K562 (cell line): Measurements from ENCODE around the gene LBR. TPM values are rescaled to one million over a fixed set of nuclear protein-coding genes. Genes with fewer than 3 reads are reported as not detected.

Source experiments
- ATAC-seq: fragments of 200-7000 bp; cut with Tn5 transposase; 3 replicates; pipeline ENCODE4 v1.9.1; 2020; ENCODE audit warnings: moderate library complexity
- BruUV-seq: library from RNA; stranded (reverse); fragments of 400-500 nt; replicated peaks from 2 replicates; lab custom pipeline; 2021; lab: Mats Ljungman, UMichigan
- CTCF ChIA-PET: fragments of 300-600 bp; formaldehyde crosslinking; extraction: SDS; loops from one replicate; lab custom pipeline; 2021; ENCODE audit warnings: low intra/inter-chr PET ratio; lab: Yijun Ruan, JAX
- POLR2A ChIA-PET: fragments of 300-600, 350-650 bp; sonication (Branson Sonifier 250); formaldehyde crosslinking; extraction: SDS; loops from one replicate; lab custom pipeline; 2021; ENCODE audit warnings: antibody characterized with exemption, inconsistent platforms; lab: Yijun Ruan, JAX
- DNase-seq, 4 experiments: peaks; one replicate each; pipeline versions ENCODE4 v3.0.0 to v3.0.0-alpha.2; 2011 to 2018; ENCODE audit warnings: low spot score in 3 of 4, mixed read lengths in 3 of 4; ENCODE audit errors: extremely low read depth in 1 of 4
- FAIRE-seq: peaks from 2 replicates; lab custom pipeline; 2011; peaks lifted over from hg19 to GRCh38; lab: Jason Lieb, UNC
- H2AFZ ChIP-seq: 2 replicates; pipeline ENCODE4 v1.6.0; 2011; ENCODE audit warnings: low read depth, low read length, control low read depth, inconsistent platforms
- H3K27ac ChIP-seq: fragments of 200-600 bp; 3 replicates; pipeline ENCODE4 v1.8.0; 2011; ENCODE audit warnings: low read depth, mild to moderate bottlenecking, control low read depth, inconsistent platforms, low read length, moderate library complexity, mixed read lengths; ENCODE audit errors: extremely low read depth
- H3K27me3 ChIP-seq, 2 experiments: fragments of 300-600 bp in 1 of 2; 2 replicates in 1 of 2; 3 replicates in 1 of 2; pipeline versions ENCODE4 v1.6.0 to v1.8.0; 2011; ENCODE audit warnings: inconsistent platforms in 2 of 2, low read length in 2 of 2, mild to moderate bottlenecking in 1 of 2, mixed read lengths in 1 of 2, moderate library complexity in 1 of 2; ENCODE audit not compliant: control insufficient read depth in 2 of 2, insufficient read depth in 2 of 2
- H3K36me3 ChIP-seq: fragments of 300-600 bp; 3 replicates; pipeline ENCODE4 v1.8.0; 2011; ENCODE audit warnings: mild to moderate bottlenecking, low read length, inconsistent platforms; ENCODE audit not compliant: control insufficient read depth, insufficient read depth
- H3K4me1 ChIP-seq, 2 experiments: fragments of 200-600 bp in 1 of 2; replicated peaks in 1 of 2; 2 replicates in 1 of 2; 3 replicates in 1 of 2; pipeline versions ENCODE4 v1.5.1 to v1.8.0; 2011; ENCODE audit warnings: inconsistent platforms in 2 of 2, low read length in 2 of 2, mild to moderate bottlenecking in 1 of 2, mixed read lengths in 1 of 2, moderate library complexity in 1 of 2; ENCODE audit not compliant: control insufficient read depth in 2 of 2, insufficient read depth in 2 of 2
- H3K4me2 ChIP-seq: 2 replicates; pipeline ENCODE4 v1.6.1; 2011; ENCODE audit warnings: low read length, control low read depth, inconsistent platforms, mixed read lengths; ENCODE audit not compliant: insufficient read depth
- H3K4me3 ChIP-seq: fragments of 200-600 bp; sonication (generic), shearing (Covaris generic); 2 replicates; pipeline ENCODE4 v1.5.1; 2016; ENCODE audit warnings: control low read depth, inconsistent platforms
- H3K79me2 ChIP-seq: fragments of 200-600 bp; 3 replicates; pipeline ENCODE4 v1.8.0; 2011; ENCODE audit warnings: low read length, inconsistent platforms; ENCODE audit not compliant: control insufficient read depth, insufficient read depth
- H3K9ac ChIP-seq, 2 experiments: 2 replicates each; pipeline versions ENCODE4 v1.6.0 to v1.6.1; 2011; ENCODE audit warnings: low read depth in 2 of 2, low read length in 2 of 2, control low read depth in 1 of 2, inconsistent platforms in 1 of 2, mild to moderate bottlenecking in 1 of 2, mixed read lengths in 1 of 2; ENCODE audit not compliant: insufficient read depth in 1 of 2
- H3K9me1 ChIP-seq: one replicate; pipeline ENCODE4 v1.6.0; 2011; ENCODE audit warnings: inconsistent platforms, mild to moderate bottlenecking, low read length, moderate library complexity; ENCODE audit not compliant: control insufficient read depth, insufficient read depth
- H3K9me3 ChIP-seq: replicated peaks from 2 replicates; pipeline ENCODE4 v1.5.1; 2011; ENCODE audit warnings: low read depth, low read length, inconsistent platforms; ENCODE audit not compliant: control insufficient read depth, insufficient read depth
- H4K20me1 ChIP-seq: replicated peaks from 2 replicates; pipeline ENCODE4 v1.6.1; 2011; ENCODE audit warnings: low read length, inconsistent platforms, mixed read lengths; ENCODE audit not compliant: control insufficient read depth, insufficient read depth
- CCNT2 ChIP-seq: IDR thresholded peaks from 2 replicates; pipeline ENCODE4 v1.6.1; 2011; ENCODE audit warnings: borderline replicate concordance, low read depth, mild to moderate bottlenecking, moderate library complexity, mixed read lengths, low read length; ENCODE audit not compliant: insufficient read length; ENCODE audit errors: extremely low read depth
- EHMT2 ChIP-seq: fragments of 450-650 bp; IDR thresholded peaks from 2 replicates; pipeline ENCODE4 v1.6.1; 2018; ENCODE audit warnings: antibody characterized with exemption
- GABPB1 ChIP-seq: sonication (generic); formaldehyde crosslinking; IDR thresholded peaks from 2 replicates; pipeline ENCODE4 v1.8.0; 2022; ENCODE audit warnings: mild to moderate bottlenecking, missing genetic modification reagents
- HDAC8 ChIP-seq: fragments of 450-650 bp; IDR thresholded peaks from 2 replicates; pipeline ENCODE4 v1.6.1; 2016; ENCODE audit warnings: mild to moderate bottlenecking, missing genetic modification characterization, moderate library complexity, missing compliant biosample characterization
- HNRNPLL ChIP-seq: fragments of 200-400 bp; formaldehyde crosslinking; IDR thresholded peaks from 2 replicates; pipeline ENCODE4 v1.6.1; 2017; ENCODE audit warnings: low read length, low read depth, mild to moderate bottlenecking; ENCODE audit not compliant: poor library complexity, severe bottlenecking
- JUN ChIP-seq, 2 experiments: sonication (generic) in 1 of 2; formaldehyde crosslinking in 1 of 2; IDR thresholded peaks; 2 replicates each; pipeline versions ENCODE4 v1.6.1 to v1.8.0; 2012 to 2022; ENCODE audit warnings: borderline replicate concordance in 2 of 2, mild to moderate bottlenecking in 2 of 2, improper control_type of control experiment in 1 of 2, low read depth in 1 of 2, low read length in 1 of 2, missing genetic modification reagents in 1 of 2
- MEF2D ChIP-seq: conservative IDR thresholded peaks from 2 replicates; pipeline ENCODE4 v1.6.1; 2016; ENCODE audit warnings: low read depth, missing genetic modification characterization, missing compliant biosample characterization
- SOX6 ChIP-seq: fragments of 450-650 bp; IDR thresholded peaks from 2 replicates; pipeline ENCODE4 v1.6.1; 2014; ENCODE audit warnings: mild to moderate bottlenecking
- UBTF ChIP-seq, 2 experiments: IDR thresholded peaks; 2 replicates each; pipeline ENCODE4 v1.6.1; 2012; ENCODE audit warnings: improper control_type of control experiment in 2 of 2, low read depth in 2 of 2, low read length in 2 of 2, borderline replicate concordance in 1 of 2
- ZNF12 ChIP-seq: sonication (generic); formaldehyde crosslinking; IDR thresholded peaks from 2 replicates; pipeline ENCODE4 v1.4.0; 2020; ENCODE audit warnings: mild to moderate bottlenecking, missing genetic modification reagents
- ZNF41 ChIP-seq: fragments of 250-450 bp; sonication (Bioruptor Pico); conservative IDR thresholded peaks from 2 replicates; pipeline ENCODE4 v1.4.0; 2020; ENCODE audit warnings: mild to moderate bottlenecking
- ZNF592 ChIP-seq: fragments of 450-650 bp; IDR thresholded peaks from 2 replicates; pipeline ENCODE4 v1.6.1; 2017; ENCODE audit warnings: antibody characterized with exemption, mild to moderate bottlenecking
- WGBS: fragments of 100-300 bp; shearing (Covaris generic); methylation state at CpG from one replicate; pipeline ENCODE4 v1.1.6; 2016; ENCODE audit warnings: low coverage, mixed read lengths; ENCODE audit not compliant: insufficient coverage; ENCODE audit errors: missing lambda C conversion rate; 5-methylcytosine and 5-hydroxymethylcytosine counted together
- in situ Hi-C: fragments of 300-500 bp; cut with MboI; formaldehyde crosslinking; loops from 4 replicates; pipeline ENCODE4 v1.15.0; 2018; ENCODE audit warnings: inconsistent platforms, mixed read lengths
- intact Hi-C: fragments of 100-400 bp; cut with micrococcal nuclease; formaldehyde crosslinking; loops from 2 replicates; pipeline ENCODE4 v1.14.2; 2022
- polyA plus RNA-seq, 8 experiments: library from polyadenylated mRNA; depleted of rRNA in 4 of 8; stranded (reverse) in 5 of 8; unstranded in 3 of 8; fragments of >200 nt; fragmentation: Nextera tagmentation in 2 of 8; fragmentation: Illumina TruSeq in 1 of 8; extraction: Ambion mirVana in 2 of 8; extraction: Trizol in 1 of 8; gene quantifications; 2 replicates each; pipeline versions ENCODE4 v1.2.1 to v1.2.3, GENCODE V29; 2011 to 2014; ENCODE audit warnings: inconsistent platforms in 1 of 8, missing spikeins in 1 of 8
- total RNA-seq, 7 experiments: library from RNA; depleted of rRNA in 6 of 7; stranded (reverse); fragments of >200 nt in 6 of 7; fragmentation: Illumina TruSeq in 2 of 7; extraction: Trizol in 2 of 7; gene quantifications; 2 replicates each; pipeline versions ENCODE4 v1.2.1 to v1.2.3, GENCODE V29; 2011 to 2021; ENCODE audit warnings: low replicate concordance in 1 of 7

Gene LBR
- total and polyA plus RNA-seq, 9 of the 15 experiments (the other 6 are each of a cell fraction or from before 2014, with no cell fraction given): 102 to 229 (median 197) TPM

- no peaks in the 10 kb centered on the region for H3K9me1 ChIP-seq
- BruUV-seq: no TSS peak
- H3K9me3 ChIP-seq: no peaks in the 10 kb centered on the region
- H3K36me3 ChIP-seq: no peaks in the 10 kb centered on the region
- no peaks in the 10 kb centered on the region for H3K79me2 ChIP-seq
- H3K4me1 ChIP-seq: peaks cover 8 to 25% of the 10 kb centered on the region in 2 experiments; a peak in 2 of 5 replicates
- in situ Hi-C loops: no loop called here
- WGBS: 62% methylated on average over 25 of the region's 26 CpGs
- H3K27ac ChIP-seq: no peak overlapping the region
- DNase-seq (peak in 1 of 4 experiments; percentile 42), ATAC-seq (peak; percentile 42), FAIRE-seq (peak; percentile 70)
- no peak overlapping the region for H3K4me2 ChIP-seq
- H3K4me3 ChIP-seq: no peak overlapping the region
- peaks cover 4% of the 10 kb centered on the region; the same call in 1 of the 2 replicates for H4K20me1 ChIP-seq
- ChIA-PET CTCF (no interaction called here), POLR2A (no interaction called here)
- H2AFZ ChIP-seq: peak overlapping the region; percentile 87
- intact Hi-C loops: no loop called here
- no peak overlapping the region; a peak in 1 of 4 replicates for H3K9ac ChIP-seq
- no peaks in the 10 kb centered on the region for H3K27me3 ChIP-seq
- TF ChIP-seq ZNF592: peak; percentile 30; the same call in 1 of the 2 replicates
- 0 out of 2 replicates have a peak, but pooled peaks have one; percentile 21 for TF ChIP-seq HDAC8
- 0 out of 2 replicates have a peak, but pooled peaks have one; percentile 6 for TF ChIP-seq JUN (IDR thresholded peaks at IDR 0.05; ENCODE audit: borderline replicate concordance, low read depth, low read length)
- no peak for TF ChIP-seq JUN (CRISPR knock-in tag; IDR thresholded peaks at IDR 0.05; ENCODE audit: borderline replicate concordance)
- no peak for TF ChIP-seq CCNT2
- TF ChIP-seq ZNF12: 0 out of 2 replicates have a peak, but pooled peaks have one; percentile 38
- no peak for TF ChIP-seq ZNF41 (CRISPR knock-in tag)
- TF ChIP-seq EHMT2: peak; percentile 86
- TF ChIP-seq GABPB1 (CRISPR knock-in tag): peak; percentile 82
- 0 out of 2 replicates have a peak, but pooled peaks have one; percentile 13 for TF ChIP-seq MEF2D (tag)
- TF ChIP-seq HNRNPLL: no peak
- TF ChIP-seq SOX6: no peak
- no peak for TF ChIP-seq UBTF (IDR thresholded peaks at IDR 0.05; ENCODE audit: borderline replicate concordance in 1 of 2, low read depth in 2 of 2, low read length in 2 of 2)
Measured at GRCh38 chr1:225467193-225468020, 39.6 kb upstream of the LBR start.
